HUDEP-2 (cell line): ENCODE measurements around the gene MRPS10.
"Not testable (repeated sequence)": the region's sequence is repeated elsewhere in the genome, so short reads cannot be mapped to it uniquely, and the experiment has no call there.

Experiments
- DNase-seq, 76 experiments: peaks; one replicate each; lab custom pipeline; 2025; ENCODE audit not compliant: unreplicated experiment in 76 of 76; lab: John Stamatoyannopoulos, UW

MRPS10 gene

DNA sequence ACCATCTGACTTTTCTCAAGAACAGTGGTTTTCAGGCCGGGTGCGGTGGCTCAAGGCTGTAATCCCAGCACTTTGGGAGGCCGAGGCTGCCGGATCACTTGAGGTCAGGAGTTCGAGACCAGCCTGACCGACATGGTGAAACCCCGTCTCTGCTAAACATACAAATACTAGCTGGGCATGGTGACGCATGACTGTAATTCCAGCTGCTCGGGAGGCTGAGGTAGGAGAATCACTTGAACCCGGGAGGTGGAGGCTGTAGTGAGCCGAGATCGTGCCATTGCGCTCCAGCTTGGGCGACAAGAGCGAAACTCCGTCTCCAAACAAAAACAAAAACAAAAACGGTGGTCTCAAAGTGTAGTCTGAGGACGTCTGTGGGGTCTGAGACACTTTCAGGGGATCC is 1.2 kb downstream of the MRPS10 start:
- DNase-seq, result not testable (repeated sequence)

DNA sequence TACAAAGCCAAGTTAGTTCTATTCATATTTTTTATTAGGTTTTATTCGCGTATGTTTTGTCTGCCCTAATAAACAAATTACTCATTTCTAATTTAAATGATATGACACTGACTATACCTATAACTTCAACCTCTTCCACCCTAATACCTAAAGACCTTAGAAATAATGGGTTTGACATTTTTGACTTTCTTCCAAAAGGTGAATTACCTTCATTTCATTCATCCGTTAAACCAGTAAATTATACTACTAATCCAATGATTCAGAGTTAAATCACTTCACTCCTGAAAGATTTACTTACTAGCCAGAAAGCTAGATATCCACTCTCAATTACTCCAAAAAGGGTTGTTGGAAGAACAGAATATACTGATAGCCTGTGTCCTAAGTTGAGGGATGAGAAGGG is 5.2 kb downstream of the MRPS10 start:
- DNase-seq, result no peak

DNA sequence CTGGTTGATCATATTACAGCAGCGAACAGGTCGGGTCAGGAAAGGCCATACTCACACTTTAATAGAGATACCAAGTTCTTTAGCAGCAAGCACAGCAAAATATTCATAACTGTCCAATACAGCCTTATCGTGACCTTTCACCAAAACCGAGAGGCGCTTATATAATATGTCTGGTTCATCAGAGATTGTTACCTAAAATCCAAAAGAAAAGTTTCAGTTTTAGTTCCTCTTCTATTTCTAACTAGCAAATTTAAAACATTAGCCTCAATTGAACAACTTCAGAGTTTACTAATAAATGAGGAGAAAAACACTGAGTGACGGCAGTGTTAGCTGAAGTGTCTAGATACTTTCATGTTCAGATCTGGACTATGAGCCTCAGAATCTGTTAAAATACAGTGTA is 5.9 kb downstream of the MRPS10 start:
- DNase-seq, result no peak

DNA sequence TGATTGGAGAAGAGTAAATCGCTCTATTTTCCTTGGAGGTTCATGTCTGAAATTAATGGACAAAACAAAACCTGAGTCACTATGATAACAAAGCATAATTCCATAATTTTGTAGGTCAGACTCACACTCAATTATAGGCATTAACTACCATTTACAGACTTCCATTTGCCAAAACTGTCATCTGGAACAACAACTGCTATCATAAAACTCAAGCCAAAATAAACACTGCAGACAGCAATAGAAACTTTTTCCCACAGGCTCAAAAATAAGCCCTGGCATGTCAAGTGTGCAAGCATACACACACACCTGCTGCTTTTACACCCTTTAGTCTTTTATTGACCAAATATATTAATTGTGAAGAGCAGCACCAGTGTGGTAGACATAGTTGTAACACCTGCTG is 7.1 kb downstream of the MRPS10 start:
- no peak for DNase-seq

DNA sequence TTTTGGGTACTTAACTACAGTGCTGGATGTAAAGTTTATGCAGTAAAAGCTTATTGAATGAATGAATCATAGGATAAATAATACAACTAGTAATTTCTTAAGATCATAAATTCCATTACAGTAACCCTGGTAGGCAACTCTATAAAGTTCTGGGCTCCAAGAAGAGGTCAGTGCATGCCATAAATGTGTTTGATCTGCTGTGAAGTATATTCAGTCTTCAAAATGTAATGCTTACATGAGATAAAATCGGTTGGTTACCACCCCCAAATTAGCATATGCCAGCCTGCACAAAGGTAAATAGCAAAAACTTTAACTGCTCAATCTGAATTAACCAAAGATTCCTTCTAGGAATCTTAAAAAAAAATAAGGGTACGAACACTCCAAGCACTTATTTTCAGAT is 10.1 kb downstream of the MRPS10 start:
- not testable (repeated sequence) for DNase-seq

DNA sequence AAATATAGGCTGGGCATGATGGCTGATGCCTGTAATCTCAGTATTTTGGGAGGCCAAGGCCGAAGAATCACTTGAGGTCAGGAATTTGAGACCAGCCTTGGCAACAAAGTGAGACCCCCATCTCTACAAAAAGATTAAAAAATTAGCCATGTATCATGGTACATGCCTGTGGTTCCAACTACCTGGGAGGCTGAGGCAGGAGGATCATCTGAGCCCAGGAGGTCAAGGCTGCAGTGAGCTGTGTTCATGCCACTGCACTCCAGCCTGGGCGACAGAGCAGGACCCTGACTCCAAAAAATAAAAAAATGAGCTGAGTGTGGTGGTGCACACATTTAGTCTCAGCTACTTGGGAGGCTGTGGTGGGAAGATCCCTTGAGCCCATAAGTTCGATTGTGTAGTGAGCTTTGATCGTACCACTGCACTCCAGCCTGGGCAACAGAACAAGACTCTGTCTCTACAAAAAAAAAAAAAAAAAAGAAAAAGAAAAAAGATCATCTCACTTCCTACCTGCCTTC is 12.8 kb downstream of the MRPS10 start:
- DNase-seq, result no peak

DNA sequence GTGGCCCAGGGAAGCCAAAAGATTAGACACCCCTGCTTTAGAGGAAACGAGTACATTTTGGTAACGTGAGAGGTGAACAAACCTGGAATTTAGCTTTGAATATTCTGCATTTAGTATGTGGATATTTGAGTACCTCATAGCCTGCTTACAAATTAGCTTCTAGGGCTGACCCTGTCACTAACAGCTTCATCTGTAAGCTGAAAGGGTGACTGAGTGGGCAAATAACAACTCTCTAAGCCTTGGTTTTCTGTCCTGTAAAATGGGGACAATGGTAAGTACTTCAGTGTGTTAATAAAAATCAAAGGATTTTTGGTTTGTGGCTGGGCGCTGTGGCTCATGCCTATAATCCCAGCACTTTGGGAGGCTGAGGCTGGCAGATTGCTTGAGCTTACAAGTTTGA is 14.5 kb downstream of the MRPS10 start:
- no peak for DNase-seq

DNA sequence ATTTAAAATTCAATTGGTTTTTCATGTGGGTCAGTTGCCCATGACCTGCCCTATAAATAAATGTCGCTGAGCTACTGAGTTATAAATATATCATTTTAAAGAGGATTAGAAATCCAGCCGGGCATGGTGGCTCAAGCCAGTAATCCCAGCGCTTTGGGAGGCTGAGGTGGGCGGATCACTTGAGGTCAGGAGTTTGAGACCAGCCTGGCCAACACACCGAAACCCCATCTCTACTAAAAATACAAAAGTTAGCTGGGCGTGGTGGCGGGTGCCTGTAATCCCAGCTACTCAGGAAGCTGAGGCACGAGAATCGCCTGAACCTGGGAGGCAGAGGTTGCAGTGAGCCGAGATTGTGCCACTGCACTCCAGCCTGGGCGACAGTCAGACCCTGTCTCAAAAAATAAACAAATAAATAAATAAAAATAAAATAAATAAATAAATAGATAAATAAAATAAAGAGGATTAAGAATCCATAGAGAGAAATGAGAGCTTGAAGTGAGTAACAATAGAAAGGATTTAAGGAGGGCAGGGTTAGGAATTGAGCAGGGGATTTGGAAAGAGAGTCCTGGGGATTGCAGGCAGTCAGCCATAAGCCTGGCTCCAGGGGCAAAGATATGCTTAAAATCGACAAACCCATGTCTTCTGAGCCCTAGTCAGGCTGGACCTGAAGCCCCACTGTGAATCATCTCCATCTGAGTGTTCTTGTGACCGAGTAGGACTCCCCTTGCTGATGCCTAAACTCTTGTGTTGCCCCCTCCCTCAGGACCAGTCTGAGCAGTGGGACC is 15.3 kb downstream of the MRPS10 start:
- DNase-seq, result not testable (repeated sequence)

DNA sequence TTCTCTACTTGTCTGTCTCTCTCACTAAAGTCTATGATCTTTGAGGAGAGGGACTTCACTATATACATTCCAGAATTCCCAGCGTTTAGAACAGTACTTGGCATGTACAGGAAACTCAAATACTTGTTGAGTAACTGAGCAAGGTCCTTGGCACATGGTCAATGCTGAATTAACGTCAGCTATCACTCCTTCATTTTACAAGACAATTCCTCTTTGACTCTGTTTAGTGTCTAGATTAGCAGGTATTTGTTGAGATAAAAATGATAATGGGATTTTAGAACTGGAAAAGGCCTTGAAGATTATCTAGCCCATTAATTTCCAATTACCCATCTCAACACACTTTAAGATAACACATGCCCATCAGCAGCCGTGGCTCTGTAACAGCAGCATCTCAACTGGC is 16.3 kb downstream of the MRPS10 start:
- no peak for DNase-seq

DNA sequence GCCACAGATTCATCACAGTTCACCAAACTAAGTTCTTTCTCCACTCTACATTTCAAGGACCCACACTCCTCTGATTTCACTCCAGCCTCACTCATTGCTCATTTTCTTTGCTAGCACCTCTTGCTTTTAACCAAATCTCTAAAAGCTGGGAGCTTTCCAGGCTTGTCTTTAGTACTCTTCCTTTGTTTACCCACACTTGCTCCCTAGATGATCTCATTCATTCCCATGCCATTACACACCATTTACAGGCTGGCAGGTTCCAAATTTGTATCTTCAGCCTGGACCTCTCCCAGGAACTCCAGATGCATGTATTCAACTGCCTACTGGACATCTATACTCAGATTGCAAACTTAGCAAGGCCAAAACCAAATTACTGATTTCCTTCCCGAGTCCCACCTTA is 17.6 kb downstream of the MRPS10 start:
- no peak for DNase-seq

DNA sequence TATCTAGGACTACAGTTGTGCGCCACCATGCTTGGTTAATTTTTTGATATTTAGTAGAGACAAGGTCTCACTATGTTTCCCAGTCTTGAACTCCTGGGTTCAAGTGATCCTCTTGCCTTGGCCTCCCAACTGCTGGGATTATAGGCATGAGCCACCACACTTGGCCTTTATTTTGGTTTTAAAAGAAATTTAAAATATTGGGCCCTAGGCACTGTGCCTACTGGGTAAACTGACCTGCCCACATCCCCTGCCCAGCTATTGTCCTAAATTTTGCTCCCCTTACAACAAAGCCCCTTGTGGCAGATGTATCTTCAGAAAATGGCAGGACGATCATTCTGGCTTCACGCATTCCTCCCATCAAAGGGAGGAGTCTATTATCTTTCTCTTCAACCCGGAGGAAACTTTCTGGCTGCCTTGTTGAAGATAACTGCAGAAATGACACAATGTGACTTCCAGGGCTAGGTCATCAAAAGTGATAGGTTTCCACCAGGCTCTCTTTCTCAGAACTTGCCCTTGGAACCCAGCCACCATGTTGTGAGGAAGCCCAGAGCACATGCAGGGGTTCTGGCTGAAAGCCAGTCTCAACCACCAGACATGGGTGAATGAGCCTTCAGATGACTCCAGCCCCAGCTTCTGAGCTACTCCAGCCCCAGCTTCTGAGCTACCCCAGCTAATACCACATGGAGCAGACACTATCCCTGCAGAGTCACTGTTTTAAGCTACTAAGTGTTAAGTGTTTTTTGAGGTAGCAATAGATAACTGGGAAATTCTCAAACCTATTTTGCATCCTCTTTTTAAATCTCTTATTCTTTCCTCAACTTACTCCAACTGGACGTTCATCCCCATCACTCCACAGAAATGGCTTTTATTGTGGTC is 18.3 kb downstream of the MRPS10 start:
- peak in 75 of 76 experiments; percentile 44 to 100 (median 97) for DNase-seq

DNA sequence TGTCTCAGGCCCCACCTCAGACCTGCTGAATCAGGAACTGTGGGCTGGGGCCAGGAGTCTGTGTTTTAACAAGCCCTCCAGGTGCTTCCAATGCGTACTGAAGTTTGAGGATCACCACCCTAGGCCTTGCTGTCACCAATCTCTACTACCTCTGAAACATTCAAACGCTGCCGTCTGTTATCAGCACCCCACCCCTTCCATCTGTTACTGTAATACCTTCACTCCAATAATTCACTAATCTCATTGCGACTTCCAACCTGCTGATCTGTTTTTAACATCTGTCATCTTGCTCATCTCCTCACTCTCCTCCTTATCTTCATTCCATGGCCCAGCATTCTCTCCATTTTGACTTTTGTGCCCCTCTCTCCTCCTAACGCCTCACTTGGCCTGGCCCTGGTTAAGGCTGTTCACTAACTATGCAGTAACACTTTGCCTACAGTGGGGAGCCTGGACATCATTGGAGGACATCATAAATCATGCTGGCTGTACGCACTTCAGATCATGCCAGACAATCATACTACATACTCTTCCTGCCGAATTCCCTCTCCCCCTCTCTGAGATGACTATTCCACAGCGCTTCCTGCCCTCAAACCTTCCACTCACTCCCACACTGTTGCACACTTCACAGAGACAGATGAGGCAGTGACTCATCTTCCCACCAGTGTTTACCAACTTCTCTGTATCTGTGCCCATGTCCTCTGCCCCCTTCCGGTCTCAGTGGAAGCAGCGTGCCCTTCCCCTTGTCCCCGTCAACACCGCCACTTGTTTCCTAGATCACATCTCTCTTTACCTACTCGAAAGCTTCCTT is 19.9 kb downstream of the MRPS10 start:
- peak in 75 of 76 experiments; percentile 37 to 97 (median 79) for DNase-seq

DNA sequence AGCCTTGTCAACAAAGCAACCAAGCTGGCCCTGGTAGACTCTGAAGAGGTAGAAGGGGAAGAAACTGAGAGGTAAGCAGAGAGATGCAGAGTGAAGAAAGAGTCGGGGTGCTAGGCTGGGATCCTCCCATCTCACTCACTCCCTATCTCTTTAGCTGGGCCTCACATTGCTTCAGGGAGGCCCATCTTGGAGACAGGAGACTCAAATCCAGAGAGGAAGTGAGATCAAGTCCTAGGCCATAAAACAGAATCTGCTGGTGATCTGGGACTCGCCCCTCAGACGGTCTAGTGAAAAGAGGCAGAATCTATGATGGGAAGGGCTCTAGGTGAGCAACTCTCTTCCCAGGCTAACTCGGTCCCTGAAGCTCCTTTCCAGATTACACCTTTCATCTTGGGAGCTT is 22.2 kb downstream of the MRPS10 start:
- DNase-seq, result peak in 1 of 76 experiments; percentile 25

DNA sequence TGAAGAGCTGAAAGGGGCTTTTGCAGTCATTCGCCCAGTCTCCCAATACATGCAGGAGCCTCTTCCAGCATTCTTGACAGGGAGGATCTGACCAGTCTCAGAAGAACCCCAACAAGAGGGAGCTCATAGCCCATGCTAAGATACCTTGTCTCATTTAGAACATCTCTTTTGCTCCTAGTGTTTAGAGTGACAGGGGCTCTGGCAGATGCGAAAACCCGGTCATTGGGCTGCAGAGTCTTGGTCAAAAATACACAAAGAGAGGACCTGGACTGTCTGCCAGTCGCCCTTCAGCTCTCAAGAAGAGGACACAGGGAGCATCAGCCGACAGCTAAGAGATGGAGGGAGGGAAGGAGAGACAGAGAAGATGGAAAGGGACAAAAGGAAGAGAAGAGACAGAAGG is 23.6 kb downstream of the MRPS10 start:
- DNase-seq, result no peak

DNA sequence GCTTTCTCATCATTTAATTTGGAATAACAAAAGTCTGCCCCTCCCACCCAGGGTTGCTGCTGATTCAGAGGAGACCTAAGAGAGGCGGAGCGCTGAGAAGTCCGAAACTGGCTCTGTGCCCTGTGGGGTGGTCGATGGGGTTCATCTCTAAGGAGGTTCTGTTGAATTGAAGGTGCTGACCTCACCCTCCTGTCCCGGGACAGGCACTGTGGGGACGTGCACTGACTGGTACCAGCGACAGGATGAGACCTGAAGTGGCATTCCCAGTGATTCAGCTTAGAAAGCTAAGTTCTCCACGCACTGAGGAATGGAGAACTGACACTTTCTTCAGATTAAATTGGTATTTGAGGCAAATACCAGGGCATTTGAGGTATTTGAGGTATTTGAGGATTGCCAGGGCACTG is 24.2 kb downstream of the MRPS10 start:
- no peak for DNase-seq

DNA sequence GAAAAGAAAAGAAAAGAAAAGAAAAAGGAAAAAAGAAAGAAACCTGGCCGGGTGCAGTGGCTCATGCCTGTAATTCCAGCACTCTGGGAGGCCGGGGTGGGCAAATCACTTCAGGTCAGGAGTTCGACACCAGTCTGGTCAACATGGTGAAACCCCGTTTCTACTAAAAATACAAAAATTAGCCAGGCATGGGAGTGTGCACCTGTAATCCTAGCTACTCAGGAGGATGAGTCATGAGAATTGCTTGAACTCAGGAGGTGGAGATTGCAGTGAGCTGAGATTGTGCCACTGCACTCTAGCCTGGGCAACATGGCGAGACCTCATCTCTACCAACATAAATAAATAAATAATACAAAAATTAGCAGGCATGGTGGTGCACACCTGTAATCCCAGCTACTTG is 25.3 kb downstream of the MRPS10 start:
- DNase-seq, result not testable (repeated sequence)

DNA sequence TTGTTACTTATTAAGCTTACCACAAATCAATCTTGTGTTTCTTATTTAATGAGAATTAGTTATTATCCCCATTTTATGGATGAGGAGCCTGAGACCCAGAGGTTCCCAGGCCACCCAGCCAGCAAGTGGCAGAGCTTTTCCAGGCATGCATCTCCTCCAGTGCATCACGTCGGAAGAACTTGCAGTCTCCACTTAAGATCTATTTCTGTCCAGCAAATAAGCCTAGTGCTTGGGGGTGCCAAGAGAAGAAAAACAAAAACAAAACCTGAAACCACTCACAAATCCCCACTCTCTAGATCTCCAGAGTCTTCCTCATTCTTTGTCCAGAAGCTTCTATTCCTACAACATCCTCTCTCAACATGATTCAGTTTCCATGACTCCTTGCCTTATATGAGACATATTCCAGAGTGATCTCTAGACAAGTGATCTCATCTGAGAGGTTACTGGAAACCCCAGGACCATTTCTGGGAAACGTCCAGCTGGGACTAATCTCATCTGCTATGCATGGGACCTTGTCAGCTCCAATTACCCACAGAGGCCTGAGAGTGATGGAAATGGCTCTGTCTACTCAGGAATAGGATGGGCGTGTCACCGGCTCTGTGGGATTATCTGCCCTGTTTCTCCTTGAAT is 27.0 kb downstream of the MRPS10 start:
- DNase-seq, result no peak

DNA sequence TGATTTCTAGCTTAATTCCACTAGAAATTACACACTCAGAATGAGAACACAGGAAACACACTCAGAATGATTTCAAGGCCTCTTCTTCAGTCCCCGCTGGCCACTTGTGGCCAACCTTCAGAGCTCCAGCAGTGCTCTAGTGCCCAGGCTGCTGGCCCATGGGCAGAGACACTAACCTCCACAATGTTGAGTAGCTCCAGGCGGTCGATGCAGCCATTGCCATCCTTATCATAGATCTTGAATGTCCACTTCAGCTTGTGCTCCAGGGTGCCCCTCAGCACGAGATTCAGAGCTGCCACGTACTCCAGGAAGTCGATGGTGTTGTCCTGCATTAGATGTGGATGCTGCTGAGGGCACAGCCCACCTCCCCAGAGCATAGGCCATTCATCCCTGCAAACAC is 29.3 kb downstream of the MRPS10 start:
- DNase-seq, result no peak

DNA sequence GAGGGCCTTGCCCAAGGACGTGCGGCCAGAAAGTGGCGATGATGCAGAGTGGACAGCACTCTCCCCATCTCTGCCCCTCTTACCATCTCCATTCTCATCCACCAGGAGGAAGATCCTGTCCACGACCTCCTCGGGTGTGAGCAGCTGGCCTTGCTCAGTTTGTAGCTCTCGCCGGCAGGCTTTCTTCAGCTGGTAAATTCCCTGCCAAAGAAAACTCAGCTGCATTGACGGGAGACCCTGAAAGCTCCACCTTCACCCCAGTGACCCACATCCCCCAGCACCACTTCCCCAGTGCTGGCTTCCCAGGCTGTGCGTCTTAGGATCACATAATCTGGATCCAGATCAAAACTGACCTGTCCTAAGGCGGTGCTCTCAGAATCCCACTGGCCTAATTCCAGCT is 32.1 kb downstream of the MRPS10 start:
- DNase-seq, result no peak

DNA sequence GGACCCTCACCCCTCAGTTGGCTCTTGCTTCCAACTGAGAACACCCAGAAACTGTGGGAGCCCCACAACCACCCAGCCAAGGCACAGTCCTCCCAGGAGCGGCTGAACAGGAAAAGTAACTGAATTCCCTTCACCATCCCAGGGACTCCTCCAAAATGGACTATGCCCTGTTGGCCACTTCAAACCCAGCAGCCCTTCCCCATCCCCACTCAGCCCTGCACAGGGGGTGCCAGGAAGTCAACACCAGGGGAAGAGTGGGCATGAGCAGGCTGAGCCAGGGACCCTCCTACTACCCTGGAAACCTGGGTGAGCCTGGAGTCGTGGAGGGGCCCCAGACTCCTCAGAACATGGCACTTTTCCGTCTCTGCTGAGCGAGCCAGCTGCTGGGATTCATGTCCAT is 33.2 kb downstream of the MRPS10 start:
- DNase-seq, result no peak
